GM10266 (cell line): ENCODE measurements around the gene BASP1.

ENCODE experiments used
- DNase-seq: peaks from one replicate; pipeline ENCODE4 v3.0.0; 2012; ENCODE audit errors: extremely low spot score
- CTCF ChIP-seq: IDR thresholded peaks from 2 replicates; pipeline ENCODE4 v1.5.1; 2012; ENCODE audit warnings: mild to moderate bottlenecking, low read depth; ENCODE audit not compliant: control insufficient read depth, insufficient read depth; ENCODE audit errors: missing control alignments

The BASP1 gene

GRCh38 chr5:17232405-17232804 is 15.0 kb downstream of the BASP1 start:
- DNase-seq = no peak
- TF ChIP-seq CTCF = no peak

- TF ChIP-seq CTCF = no peak
- DNase-seq = no peak
These were observed 16.1 kb downstream of the BASP1 start for GRCh38 chr5:17233488-17233887.

GRCh38 chr5:17234374-17234773 is 16.9 kb downstream of the BASP1 start:
- TF ChIP-seq CTCF = no peak
- no peak for DNase-seq

GRCh38 chr5:17235731-17236330 is 18.4 kb downstream of the BASP1 start:
- no peak for DNase-seq
- no peak for TF ChIP-seq CTCF

GRCh38 chr5:17238521-17239041 is 21.1 kb downstream of the BASP1 start:
- no peak for DNase-seq
- no peak for TF ChIP-seq CTCF

- no peak for DNase-seq
- TF ChIP-seq CTCF = no peak
These were observed 22.5 kb downstream of the BASP1 start for GRCh38 chr5:17239953-17240352.

GRCh38 chr5:17240487-17240886 is 23.1 kb downstream of the BASP1 start:
- DNase-seq = no peak
- no peak for TF ChIP-seq CTCF
